HG03442 (cell line): ENCODE results near the gene HSD17B10.
"Not testable (repeated sequence)": the region's sequence is repeated elsewhere in the genome, so short reads cannot be mapped to it uniquely, and the experiment has no call there.

ENCODE experiments used
- ATAC-seq: cut with Tn5 transposase; IDR thresholded peaks from one replicate; pipeline ENCODE4 v1.9.1; 2021; ENCODE audit warnings: mild to moderate bottlenecking, moderate library complexity; ENCODE audit not compliant: unreplicated experiment

Gene HSD17B10

DNA sequence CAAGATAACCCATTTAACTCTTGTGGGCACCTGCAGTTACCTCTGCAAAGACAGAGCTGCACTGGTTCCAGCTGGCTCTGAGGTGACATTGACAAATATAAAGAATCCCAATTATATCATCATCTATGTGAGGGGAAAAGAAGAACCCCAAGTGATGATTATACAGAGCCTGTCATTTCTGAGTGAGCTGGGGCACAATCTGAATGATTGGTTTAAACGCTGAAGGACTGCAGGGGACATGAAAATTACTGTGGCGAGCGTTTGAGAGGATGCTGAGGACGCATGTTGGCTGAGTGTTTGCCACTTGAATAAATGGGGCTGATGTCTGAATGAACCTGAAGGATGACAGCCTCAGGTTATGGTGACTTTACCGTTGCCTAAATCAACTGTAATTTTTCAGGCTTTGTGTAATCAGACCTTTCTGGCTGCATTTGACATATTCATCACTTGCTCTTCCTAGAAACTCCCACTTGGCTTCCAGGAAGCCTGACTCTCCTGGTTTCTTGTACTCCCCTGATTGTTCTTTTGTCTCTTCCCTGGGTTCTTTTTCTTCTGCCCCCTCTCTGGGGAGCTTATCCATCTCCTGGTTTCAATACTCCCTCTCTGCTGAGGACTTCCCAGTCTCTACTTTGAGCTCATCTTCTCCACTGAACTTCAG, 4.1 kb upstream of the HSD17B10 start:
- ATAC-seq, result no peak

DNA sequence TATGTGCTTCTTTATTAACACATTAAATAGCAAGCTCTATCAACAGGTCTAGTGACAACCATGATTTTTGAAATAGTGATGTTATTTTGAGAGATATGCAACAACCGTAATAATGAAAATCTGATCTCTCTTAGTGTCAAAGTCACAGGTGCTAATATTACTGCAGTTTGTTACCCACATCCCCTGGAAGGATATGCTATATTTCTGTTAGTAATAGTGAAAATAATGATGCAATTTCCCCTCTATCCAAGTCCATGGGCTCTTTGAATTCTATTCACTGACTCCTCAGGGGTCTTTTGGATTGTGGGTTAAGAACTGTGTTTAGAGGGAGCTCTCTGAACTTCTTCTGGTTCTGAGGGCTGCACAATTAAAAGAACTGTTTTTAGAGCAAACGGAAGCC, 3.0 kb upstream of the HSD17B10 start:
- no peak for ATAC-seq

DNA sequence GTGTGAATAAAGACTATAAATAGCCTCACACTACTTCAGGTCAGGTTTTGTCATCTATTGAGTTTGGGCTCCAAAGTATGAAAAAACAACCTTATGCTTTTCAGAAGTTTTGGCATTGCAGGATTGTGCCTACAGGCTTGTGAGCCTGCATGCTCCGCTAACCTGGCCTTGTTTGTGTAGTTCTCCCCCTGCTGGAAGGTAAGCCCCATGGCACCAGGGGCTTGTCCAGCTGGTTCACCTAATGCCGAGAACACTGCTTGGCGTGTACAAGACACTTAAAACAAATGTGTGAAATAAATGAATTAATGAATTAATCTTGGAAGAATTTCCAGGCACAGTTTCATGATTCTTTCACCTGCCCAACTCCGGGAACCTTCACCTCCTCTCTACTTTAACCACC, 1.8 kb upstream of the HSD17B10 start:
- ATAC-seq, result peak; percentile 68

GRCh38 chrX:53430231-53430630, 3.9 kb downstream of the HSD17B10 start:
- no peak for ATAC-seq

GRCh38 chrX:53429755-53430154, 4.4 kb downstream of the HSD17B10 start:
- no peak for ATAC-seq

DNA sequence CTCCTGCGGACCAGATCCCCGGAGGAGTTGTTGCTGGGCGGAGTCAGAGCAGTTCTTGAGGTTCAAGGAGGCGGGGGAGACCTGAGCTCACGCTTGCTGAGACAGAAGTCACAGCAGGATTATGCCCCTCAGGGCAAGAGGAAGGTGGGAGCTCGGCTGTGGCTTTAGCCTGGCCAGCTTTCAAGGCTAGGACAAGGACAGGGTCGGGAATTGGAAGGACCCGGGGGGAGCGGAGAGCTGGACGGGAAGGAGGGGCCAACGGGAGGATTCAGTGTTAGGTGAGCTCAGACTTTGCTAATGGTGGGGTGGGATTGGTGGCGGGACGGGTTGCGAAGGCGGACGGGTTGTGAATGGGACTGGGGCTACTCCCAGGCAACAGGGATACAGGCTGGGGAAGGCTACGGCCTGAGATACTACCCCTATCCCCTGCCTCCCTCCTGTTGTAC, 11.3 kb downstream of the HSD17B10 start, which contains the start of gene RIBC1:
Gene RIBC1 (plus strand): TSS at position 13 of the 446 bp plus-strand sequence. CDS start 3,404 bp downstream, outside the sequence.
- ATAC-seq, result no peak

- ATAC-seq, result peak; percentile 90
These were observed 11.9 kb downstream of the HSD17B10 start, which contains the start of gene SMC1A for GRCh38 chrX:53422086-53422860. Gene SMC1A (minus strand): TSS chrX:53422654. CDS start chrX:53422600, 54 bp downstream.

DNA sequence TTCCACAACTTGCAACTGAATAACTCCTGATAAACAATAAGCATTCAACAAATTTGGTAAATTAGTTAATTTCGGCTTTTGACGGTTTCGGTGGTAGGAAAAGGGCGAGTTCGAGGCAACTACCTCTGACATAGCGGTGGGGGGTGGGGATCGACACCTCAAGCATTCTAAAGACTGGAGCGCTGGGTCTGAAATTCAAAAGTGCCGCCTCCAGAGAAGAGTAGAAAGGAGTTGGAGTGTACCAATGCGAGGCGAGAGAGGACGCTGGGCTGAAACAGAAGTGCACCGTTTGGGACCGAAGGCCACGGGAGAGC, 12.4 kb downstream of the HSD17B10 start:
- peak; percentile 5 for ATAC-seq

GRCh38 chrX:53421125-53421524, 13.0 kb downstream of the HSD17B10 start:
- no peak for ATAC-seq

DNA sequence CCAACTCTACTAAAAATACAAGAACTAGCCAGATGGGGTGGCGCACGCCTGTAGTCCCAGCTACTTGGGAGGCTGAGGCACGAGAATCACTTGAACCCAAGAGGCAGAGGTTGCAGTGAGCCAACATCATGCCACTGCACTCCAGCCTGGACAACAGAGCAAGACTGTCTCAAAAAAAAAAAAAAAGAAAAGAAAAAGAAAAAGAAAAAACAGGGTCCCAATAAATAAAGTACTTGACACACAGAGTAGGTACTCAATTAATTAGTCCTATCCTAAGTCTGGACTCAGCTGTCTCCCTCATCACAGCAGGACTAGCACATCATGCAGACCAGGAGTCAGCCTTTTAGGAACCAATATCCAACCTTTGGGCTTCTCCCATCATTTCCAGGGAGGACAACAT, 13.8 kb downstream of the HSD17B10 start:
- not testable (repeated sequence) for ATAC-seq

- ATAC-seq, result no peak
These were observed 21.7 kb downstream of the HSD17B10 start for GRCh38 chrX:53412446-53412845.

DNA sequence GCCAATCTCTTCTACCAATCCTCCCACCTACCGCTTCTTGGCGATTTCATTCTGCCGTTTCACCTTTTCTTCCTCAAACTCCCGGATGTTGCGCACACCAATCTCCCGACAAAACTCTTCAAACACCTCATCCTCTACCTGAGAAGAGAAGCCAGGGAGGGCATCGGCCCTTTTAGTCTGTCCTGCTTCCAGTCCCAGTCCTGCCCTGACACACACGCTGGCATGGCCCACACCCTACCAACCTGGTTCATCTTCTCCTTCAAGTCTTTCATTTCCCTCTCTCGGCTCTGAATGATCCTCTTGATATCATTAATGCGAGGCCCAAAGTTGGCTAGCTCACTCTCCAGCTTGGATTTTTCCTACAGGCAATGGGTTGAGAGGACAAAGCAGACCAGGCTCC, 30.6 kb downstream of the HSD17B10 start:
- ATAC-seq, result no peak

GRCh38 chrX:53398216-53398615, 36.0 kb downstream of the HSD17B10 start:
- no peak for ATAC-seq

GRCh38 chrX:53395605-53396298, 38.4 kb downstream of the HSD17B10 start:
- no peak for ATAC-seq

- no peak for ATAC-seq
These were observed 50.6 kb downstream of the HSD17B10 start for GRCh38 chrX:53383376-53384076.
